OCI-LY3 (cell line): Measurements from ENCODE around the gene CITED1.

Source experiments
- H2AFZ ChIP-seq: fragments of 200-600, 300-600 bp; shearing (Covaris generic); 2 replicates; pipeline ENCODE4 v1.6.0; 2014; ENCODE audit warnings: antibody characterized with exemption, low read depth, low read length
- H3K27ac ChIP-seq: fragments of 200-600, 300-600 bp; sonication (generic); 2 replicates; pipeline ENCODE4 v1.5.1; 2014; ENCODE audit warnings: mild to moderate bottlenecking, low read length, moderate library complexity, mixed read lengths
- H3K27me3 ChIP-seq: fragments of 200-600, 300-600 bp; sonication (generic); 2 replicates; pipeline ENCODE4 v1.6.1; 2014; ENCODE audit warnings: low read depth, low read length, mixed read lengths
- H3K36me3 ChIP-seq: fragments of 200-600, 300-600 bp; sonication (generic); replicated peaks from 2 replicates; pipeline ENCODE3; 2014; ENCODE audit warnings: low read depth, low read length, mixed read lengths
- H3K4me1 ChIP-seq: fragments of 300-600, 200-600 bp; sonication (generic); 2 replicates; pipeline ENCODE4 v1.6.1; 2014; ENCODE audit warnings: low read length, mixed read lengths
- H3K4me2 ChIP-seq: fragments of 200-600, 300-600 bp; sonication (generic); 2 replicates; pipeline ENCODE4 v1.6.1; 2014; ENCODE audit warnings: low read length, mixed read lengths
- H3K4me3 ChIP-seq: fragments of 300-600, 200-600 bp; sonication (generic); 2 replicates; pipeline ENCODE4 v1.5.1; 2014; ENCODE audit warnings: antibody characterized with exemption, mild to moderate bottlenecking, low read length, moderate library complexity
- H3K79me2 ChIP-seq: fragments of 300-600, 200-600 bp; shearing (Covaris generic); 2 replicates; pipeline ENCODE4 v1.6.1; 2014; ENCODE audit warnings: mild to moderate bottlenecking, low read length, mixed read lengths
- H3K9ac ChIP-seq: fragments of 300-600, 200-600 bp; shearing (Covaris generic); 2 replicates; pipeline ENCODE4 v1.6.0; 2014; ENCODE audit warnings: mild to moderate bottlenecking, low read length, moderate library complexity
- H3K9me3 ChIP-seq: fragments of 200-600, 300-600 bp; shearing (Covaris generic); 2 replicates; pipeline ENCODE4 v1.6.1; 2014; ENCODE audit warnings: low read length, mixed read lengths; ENCODE audit not compliant: insufficient read depth
- H4K20me1 ChIP-seq: fragments of 200-600, 300-600 bp; sonication (generic); 2 replicates; pipeline ENCODE4 v1.6.1; 2016; ENCODE audit warnings: low read length, mixed read lengths; ENCODE audit not compliant: insufficient read depth
- CTCF ChIP-seq: fragments of 200-600, 300-600 bp; sonication (generic); IDR thresholded peaks from 2 replicates; pipeline ENCODE4 v1.5.1; 2014; ENCODE audit warnings: antibody characterized with exemption, low read length, low read depth
- EZH2phosphoT487 ChIP-seq: fragments of 200-600 bp; shearing (Covaris generic); IDR thresholded peaks from 2 replicates; pipeline ENCODE4 v1.6.1; 2018; ENCODE audit warnings: antibody characterized with exemption, mixed run types, low read depth

The CITED1 gene

GRCh38 chrX:72312311-72312940 lies 6.7 kb upstream of the CITED1 start:
- H3K4me3 ChIP-seq, result no peak overlapping the region
- H4K20me1 ChIP-seq, result no peaks in the 10 kb centered on the region
- H3K27me3 ChIP-seq, result peaks cover 8% of the 10 kb centered on the region
- no peak overlapping the region for H3K4me2 ChIP-seq
- TF ChIP-seq EZH2phosphoT487 (no peak), CTCF (no peak)
- no peaks in the 10 kb centered on the region for H3K36me3 ChIP-seq
- no peaks in the 10 kb centered on the region for H3K79me2 ChIP-seq
- H3K27ac ChIP-seq, result no peak overlapping the region
- no peak overlapping the region for H2AFZ ChIP-seq
- no peaks in the 10 kb centered on the region for H3K9me3 ChIP-seq
- peaks cover 10% of the 10 kb centered on the region for H3K4me1 ChIP-seq
- H3K9ac ChIP-seq, result no peak overlapping the region

DNA sequence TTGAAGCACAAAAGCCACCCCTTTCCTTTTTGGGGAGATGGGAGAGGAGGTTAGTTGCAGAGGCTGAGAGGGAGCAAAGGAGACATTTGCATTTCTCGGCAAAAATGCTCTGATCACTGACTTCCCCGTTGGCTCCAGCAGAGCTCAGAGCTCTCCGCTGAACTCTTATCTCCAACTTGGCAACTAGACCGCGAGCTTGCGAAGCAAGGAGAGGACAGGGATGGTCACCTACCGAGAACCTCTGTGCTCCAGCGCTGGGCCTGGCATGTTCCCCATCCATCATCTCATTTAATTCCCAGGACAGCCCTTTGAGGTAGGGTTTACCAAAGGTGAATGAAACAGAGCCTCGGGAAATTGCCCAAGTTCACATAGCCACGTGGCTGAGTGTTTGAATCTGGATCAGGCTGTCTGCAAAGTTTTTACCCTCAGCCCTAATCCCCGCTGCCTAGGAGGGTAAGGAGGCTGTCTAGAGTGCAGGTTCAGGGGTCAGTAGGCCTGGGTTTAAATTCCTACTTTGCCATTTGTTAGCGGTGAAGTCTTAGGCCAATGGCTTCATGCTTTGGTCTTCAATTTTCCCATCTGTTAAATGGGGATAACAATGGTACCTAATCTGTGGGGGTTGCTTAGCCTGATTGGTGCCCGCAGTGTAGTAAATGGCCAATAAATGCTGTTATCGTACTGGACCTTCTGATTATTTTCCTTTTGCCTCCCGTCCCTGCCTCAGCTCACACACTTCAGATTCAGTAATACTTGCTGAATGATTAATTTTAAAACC lies 3.8 kb upstream of the CITED1 start:
- no peaks in the 10 kb centered on the region for H4K20me1 ChIP-seq
- H3K4me2 ChIP-seq, result no peak overlapping the region
- H3K36me3 ChIP-seq, result no peaks in the 10 kb centered on the region
- H3K79me2 ChIP-seq, result no peaks in the 10 kb centered on the region
- H2AFZ ChIP-seq, result no peak overlapping the region
- no peak overlapping the region for H3K9ac ChIP-seq
- no peak overlapping the region for H3K4me3 ChIP-seq
- H3K27me3 ChIP-seq, result peaks cover 24% of the 10 kb centered on the region
- no peaks in the 10 kb centered on the region for H3K9me3 ChIP-seq
- H3K27ac ChIP-seq, result no peak overlapping the region
- no peak for TF ChIP-seq EZH2phosphoT487
- TF ChIP-seq CTCF, result no peak
- peaks cover 10% of the 10 kb centered on the region for H3K4me1 ChIP-seq

GRCh38 chrX:72308566-72309296 lies 3.0 kb upstream of the CITED1 start:
- no peak overlapping the region for H3K4me2 ChIP-seq
- peaks cover 27% of the 10 kb centered on the region for H3K27me3 ChIP-seq

More at GRCh38 chrX:72308566-72309296, 3.0 kb upstream of the CITED1 start:
- no peak overlapping the region for H3K9ac ChIP-seq
- TF ChIP-seq CTCF (no peak), EZH2phosphoT487 (no peak)
- no peaks in the 10 kb centered on the region for H4K20me1 ChIP-seq
- no peak overlapping the region for H3K27ac ChIP-seq
- H3K4me3 ChIP-seq, result no peak overlapping the region
- no peak overlapping the region for H2AFZ ChIP-seq
- 0 out of 2 replicates have a peak, but pooled peaks cover 4% of the 10 kb centered on the region for H3K4me1 ChIP-seq
- no peaks in the 10 kb centered on the region for H3K79me2 ChIP-seq
- no peaks in the 10 kb centered on the region for H3K9me3 ChIP-seq
- H3K36me3 ChIP-seq, result no peaks in the 10 kb centered on the region
